Suprapubic skin (tissue), 4 donors: ENCODE data around the gene FOXJ3.

Source experiments
- CTCF ChIP-seq, 2 donors: fragments of 200-600 bp in 1 of 2; fragments of 450-650 bp in 1 of 2; sonication (generic) in 1 of 2; IDR thresholded peaks; one replicate each; pipeline ENCODE4 v1.5.1; 2016 to 2019; ENCODE audit warnings: antibody characterized with exemption in 2 of 2, mild to moderate bottlenecking in 1 of 2, moderate library complexity in 1 of 2
- EP300 ChIP-seq: sonication (generic); formaldehyde crosslinking; IDR thresholded peaks from one replicate; pipeline ENCODE4 v1.6.1; 2017; ENCODE audit warnings: antibody characterized with exemption
- POLR2A ChIP-seq, 2 donors: fragments of 450-650 bp; IDR thresholded peaks; one replicate each; pipeline ENCODE4 v1.6.1; 2017; ENCODE audit warnings: antibody characterized with exemption in 2 of 2, mild to moderate bottlenecking in 2 of 2, moderate library complexity in 2 of 2
- POLR2AphosphoS5 ChIP-seq, 3 donors: sonication (generic); formaldehyde crosslinking; IDR thresholded peaks; one replicate each; pipeline ENCODE4 v1.6.1; 2017; ENCODE audit warnings: antibody characterized with exemption in 3 of 3

DNA sequence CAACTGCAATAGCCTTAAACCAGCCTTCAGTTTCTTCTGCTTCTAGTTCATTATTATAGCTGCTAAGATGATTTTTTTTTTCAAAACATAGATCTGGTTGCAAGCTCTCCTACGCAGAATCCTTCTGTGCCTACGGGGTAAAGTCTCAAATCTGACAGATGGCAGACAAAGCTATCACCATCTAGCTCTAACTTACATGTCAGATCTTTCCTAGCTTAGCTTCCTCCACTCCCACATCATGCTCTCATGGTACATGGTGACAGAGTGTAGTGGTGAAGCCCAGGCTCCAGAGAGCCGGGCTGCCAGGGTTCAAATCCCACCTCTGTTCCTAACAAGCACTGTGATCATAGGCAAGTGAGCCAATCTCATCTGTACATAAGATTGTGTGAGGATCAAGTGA lies 206.1 kb downstream of the FOXJ3 start:
- no peak for TF ChIP-seq POLR2A (IDR thresholded peaks at IDR 0.05)
- no peak for TF ChIP-seq POLR2AphosphoS5 (IDR thresholded peaks at IDR 0.05)
- no peak for TF ChIP-seq CTCF (IDR thresholded peaks at IDR 0.05)
- TF ChIP-seq EP300 = no peak
